GM21529 (cell line): ENCODE data around the gene IFIT1.
"Not testable (repeated sequence)": the region's sequence is repeated elsewhere in the genome, so short reads cannot be mapped to it uniquely, and the experiment has no call there.

Source experiments
- ATAC-seq: cut with Tn5 transposase; IDR thresholded peaks from one replicate; pipeline ENCODE4 v1.9.1; 2021; ENCODE audit not compliant: unreplicated experiment

Gene IFIT1

GRCh38 chr10:89428877-89429276 is 36.5 kb downstream of the IFIT1 start:
- no peak for ATAC-seq

GRCh38 chr10:89431977-89432376 is 39.6 kb downstream of the IFIT1 start:
- ATAC-seq, result no peak

- no peak for ATAC-seq
Measured at GRCh38 chr10:89438525-89438924, 46.1 kb downstream of the IFIT1 start.

GRCh38 chr10:89440226-89441009 is 48.0 kb downstream of the IFIT1 start:
- ATAC-seq, result no peak

DNA sequence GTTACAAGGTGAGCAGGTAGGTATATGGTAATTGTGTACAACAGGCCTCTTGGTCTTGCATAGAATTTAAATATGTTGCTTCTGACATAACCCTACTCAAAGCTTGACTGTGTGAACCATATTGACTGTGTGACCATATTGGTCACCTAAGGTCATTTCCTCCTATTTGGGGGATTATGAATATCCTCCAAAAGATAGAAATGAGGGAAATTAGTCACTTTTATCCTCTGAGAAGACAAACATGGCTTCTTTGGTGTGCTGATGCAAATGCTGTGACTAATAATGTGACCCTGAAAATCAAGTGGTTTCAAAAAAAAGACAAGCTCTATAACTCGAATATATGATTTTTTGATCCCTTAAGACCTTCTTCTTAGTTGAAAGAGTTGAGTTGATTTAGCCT is 49.9 kb downstream of the IFIT1 start:
- ATAC-seq, result no peak

DNA sequence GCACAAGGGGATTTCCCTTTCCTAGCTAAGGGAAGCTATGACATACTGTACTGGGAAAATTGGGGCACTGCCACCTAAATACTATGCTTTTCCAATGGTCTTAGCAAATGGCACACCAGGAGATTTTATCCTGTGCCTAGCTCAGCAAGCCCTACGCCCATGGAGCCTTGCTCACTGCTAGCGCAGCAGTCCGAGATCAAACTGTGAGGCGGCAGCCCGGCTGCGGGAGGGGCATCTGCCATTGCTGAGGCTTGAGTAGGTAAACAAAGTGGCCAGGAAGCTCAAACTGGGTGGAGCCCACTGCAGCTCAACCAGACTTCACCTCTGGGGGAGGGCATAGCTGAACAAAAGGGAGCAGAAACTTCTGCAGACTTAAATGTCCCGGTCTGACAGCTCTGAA is 52.4 kb downstream of the IFIT1 start:
- ATAC-seq, result not testable (repeated sequence)

DNA sequence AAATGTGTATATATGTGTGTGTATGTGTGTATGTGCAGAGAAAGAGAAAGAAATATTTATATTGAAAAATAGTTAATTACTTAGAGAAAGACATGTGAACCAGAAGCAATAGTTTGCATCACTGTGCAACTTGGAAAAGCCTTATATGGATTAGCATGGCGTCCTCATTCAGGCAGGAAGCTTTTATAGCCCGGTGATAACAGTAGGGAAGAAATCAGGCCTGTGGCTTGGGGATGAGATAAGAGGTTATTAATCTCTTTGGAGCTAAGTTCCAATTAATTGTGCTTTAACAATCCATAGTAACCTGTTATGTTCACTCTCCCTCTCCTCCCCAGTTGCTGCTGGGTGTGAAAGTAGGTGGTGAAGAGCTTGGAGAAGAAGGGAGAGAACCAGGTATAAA is 58.5 kb downstream of the IFIT1 start:
- ATAC-seq, result no peak

DNA sequence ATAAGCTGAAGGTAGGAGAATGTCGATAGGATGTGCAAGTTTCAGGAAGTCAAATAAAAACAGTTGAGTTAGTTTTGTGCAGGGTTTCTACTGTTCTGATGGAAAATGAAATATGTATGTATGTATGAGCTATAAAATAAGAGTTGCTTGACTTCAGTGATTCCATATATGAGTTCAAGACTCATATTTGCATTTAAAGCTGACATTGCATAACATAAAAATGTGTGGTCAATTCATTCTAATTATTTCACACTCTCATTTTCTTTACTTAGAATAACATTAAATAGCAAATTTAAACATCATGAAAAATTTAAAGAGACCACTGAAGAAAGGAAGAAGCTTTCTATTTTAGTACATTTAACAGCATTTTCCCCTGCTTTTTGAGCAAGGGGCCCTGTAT is 59.8 kb downstream of the IFIT1 start:
- no peak for ATAC-seq

- no peak for ATAC-seq
Measured at GRCh38 chr10:89454561-89455347, 62.3 kb downstream of the IFIT1 start.
